ENCODE results near the gene NR2F6. TPM values are rescaled to one million over a fixed set of nuclear protein-coding genes. Genes with fewer than 3 reads are reported as not detected.

The NR2F6 gene
- total RNA-seq, 8 experiments from 2014 or later = 16.7 to 27.0 (median 19.5) TPM

- Histone ChIP-seq H3K27ac (no peak overlapping the region), H3K4me3 (no peak overlapping the region), H3K4me1 (replicated peaks in 1 of 2) (no peaks in the 10 kb centered on the region)
- peak in 7 of 8 experiments; percentile 40 to 100 (median 98) for ATAC-seq (replicated peaks in 6 of 8)
- 0 to 43% (median 17%) methylated on average over 1 to 14 of the region's 15 CpGs; no CpG with 5 or more reads in 1 of the 10 experiments for WGBS, 10 experiments
- in situ Hi-C loops (cut with MboI; ENCODE audit: low pct_unique_long_range_greater_than_20kb in 2 of 9, low sequenced_read_pairs in 9 of 9, unreplicated experiment in 9 of 9) = no loop called here
Observed at GRCh38 chr19:17260842-17261325, 15.2 kb upstream of the NR2F6 start.

GRCh38 chr19:17259934-17260333 is 14.2 kb upstream of the NR2F6 start:
- in situ Hi-C loops (cut with MboI; ENCODE audit: low pct_unique_long_range_greater_than_20kb in 2 of 9, low sequenced_read_pairs in 9 of 9, unreplicated experiment in 9 of 9) = no loop called here
- no peak overlapping the region for H3K27ac ChIP-seq
- WGBS, 10 experiments = 20 to 56% methylated on average over 1 of the region's 1 CpG; no CpG with 5 or more reads in 8 of the 10 experiments
- H3K4me1 ChIP-seq (replicated peaks in 1 of 2) = no peaks in the 10 kb centered on the region
- ATAC-seq (replicated peaks in 6 of 8) = no peak
- H3K4me3 ChIP-seq = no peak overlapping the region

GRCh38 chr19:17259118-17259780 is 13.5 kb upstream of the NR2F6 start:
- WGBS, 10 experiments = 43 to 90% (median 83%) methylated on average over 2 to 4 of the region's 9 CpGs; no CpG with 5 or more reads in 2 of the 10 experiments
- no peak for ATAC-seq (replicated peaks in 6 of 8)
- in situ Hi-C loops (cut with MboI; ENCODE audit: low pct_unique_long_range_greater_than_20kb in 2 of 9, low sequenced_read_pairs in 9 of 9, unreplicated experiment in 9 of 9) = no loop called here
- H3K27ac ChIP-seq = no peak overlapping the region
- no peaks in the 10 kb centered on the region for H3K4me1 ChIP-seq (replicated peaks in 1 of 2)
- H3K4me3 ChIP-seq = no peak overlapping the region

GRCh38 chr19:17256130-17256529 is 10.4 kb upstream of the NR2F6 start:
- H3K4me3 ChIP-seq = no peak overlapping the region
- no peak for ATAC-seq (replicated peaks in 6 of 8)
- in situ Hi-C loops (cut with MboI; ENCODE audit: low pct_unique_long_range_greater_than_20kb in 2 of 9, low sequenced_read_pairs in 9 of 9, unreplicated experiment in 9 of 9) = no loop called here
- no peak overlapping the region for H3K27ac ChIP-seq
- 0 to 83% (median 55%) methylated on average over 1 to 2 of the region's 3 CpGs; no CpG with 5 or more reads in 4 of the 10 experiments for WGBS, 10 experiments
- H3K4me1 ChIP-seq (replicated peaks in 1 of 2) = no peaks in the 10 kb centered on the region

- ATAC-seq (replicated peaks in 6 of 8) = no peak
- Histone ChIP-seq H3K4me3 (no peak overlapping the region), H3K4me1 (replicated peaks in 1 of 2) (no peaks in the 10 kb centered on the region), H3K27ac (no peak overlapping the region)
- WGBS, 10 experiments = 20 to 100% (median 83%) methylated on average over 1 to 5 of the region's 18 CpGs; no CpG with 5 or more reads in 3 of the 10 experiments
- in situ Hi-C loops (cut with MboI; ENCODE audit: low pct_unique_long_range_greater_than_20kb in 2 of 9, low sequenced_read_pairs in 9 of 9, unreplicated experiment in 9 of 9) = no loop called here
Observed at GRCh38 chr19:17255150-17255621, 9.5 kb upstream of the NR2F6 start.

GRCh38 chr19:17254636-17255035 is 8.9 kb upstream of the NR2F6 start:
- in situ Hi-C loops (cut with MboI; ENCODE audit: low pct_unique_long_range_greater_than_20kb in 2 of 9, low sequenced_read_pairs in 9 of 9, unreplicated experiment in 9 of 9) = no loop called here
- Histone ChIP-seq H3K4me3 (no peak overlapping the region), H3K4me1 (replicated peaks in 1 of 2) (no peaks in the 10 kb centered on the region), H3K27ac (no peak overlapping the region)
- WGBS, 10 experiments = 40 to 97% (median 87%) methylated on average over 2 to 9 of the region's 10 CpGs; no CpG with 5 or more reads in 1 of the 10 experiments
- no peak for ATAC-seq (replicated peaks in 6 of 8)

GRCh38 chr19:17249887-17250548 is 4.3 kb upstream of the NR2F6 start:
- in situ Hi-C loops (cut with MboI; ENCODE audit: low pct_unique_long_range_greater_than_20kb in 2 of 9, low sequenced_read_pairs in 9 of 9, unreplicated experiment in 9 of 9) = no loop called here
- no peak for ATAC-seq (replicated peaks in 6 of 8)
- WGBS, 10 experiments = 88 to 100% (median 98%) methylated on average over 2 to 11 of the region's 15 CpGs; no CpG with 5 or more reads in 4 of the 10 experiments
- Histone ChIP-seq H3K4me1 (replicated peaks in 1 of 2) (peaks cover 19 to 22% of the 10 kb centered on the region in 2 donors), H3K27ac (no peak overlapping the region), H3K4me3 (no peak overlapping the region)

- ATAC-seq (replicated peaks in 6 of 8) = peak in 1 of 8 experiments; percentile 7
- WGBS, 10 experiments = 80 to 84% methylated on average over 2 to 7 of the region's 21 CpGs; no CpG with 5 or more reads in 8 of the 10 experiments
- Histone ChIP-seq H3K4me3 (no peak overlapping the region), H3K4me1 (replicated peaks in 1 of 2) (peaks cover 23 to 24% of the 10 kb centered on the region in 2 donors), H3K27ac (peak overlapping the region in 1 of 2 donors; percentile 84)
- in situ Hi-C loops (cut with MboI; ENCODE audit: low pct_unique_long_range_greater_than_20kb in 2 of 9, low sequenced_read_pairs in 9 of 9, unreplicated experiment in 9 of 9) = no loop called here
Observed at GRCh38 chr19:17248011-17248776, 2.5 kb upstream of the NR2F6 start.

GRCh38 chr19:17246681-17247425 is 1.1 kb upstream of the NR2F6 start:
- ATAC-seq (replicated peaks in 6 of 8) = peak in 3 of 8 experiments; percentile 41 to 53 (median 49)
- in situ Hi-C loops (cut with MboI; ENCODE audit: low pct_unique_long_range_greater_than_20kb in 2 of 9, low sequenced_read_pairs in 9 of 9, unreplicated experiment in 9 of 9) = no loop called here
- H3K4me3 ChIP-seq = peak overlapping the region; percentile 57 to 89 (median 61)
- H3K4me1 ChIP-seq (replicated peaks in 1 of 2) = peaks cover 23 to 32% of the 10 kb centered on the region in 2 donors
- H3K27ac ChIP-seq = peak overlapping the region; percentile 80 to 84
- WGBS, 10 experiments = 0 to 28% (median 7%) methylated on average over 1 to 9 of the region's 21 CpGs; no CpG with 5 or more reads in 3 of the 10 experiments

- Histone ChIP-seq H3K27ac (peak overlapping the region; percentile 80 to 86), H3K4me1 (replicated peaks in 1 of 2) (peaks cover 32 to 38% of the 10 kb centered on the region in 2 donors), H3K4me3 (peak overlapping the region; percentile 57 to 89 (median 61))
- peak in 1 of 8 experiments; percentile 1 for ATAC-seq (replicated peaks in 6 of 8)
- in situ Hi-C loops (cut with MboI; ENCODE audit: low pct_unique_long_range_greater_than_20kb in 2 of 9, low sequenced_read_pairs in 9 of 9, unreplicated experiment in 9 of 9) = no loop called here
- WGBS, 10 experiments = 0% methylated on average over 1 to 6 of the region's 100 CpGs; no CpG with 5 or more reads in 7 of the 10 experiments
Observed at GRCh38 chr19:17244618-17245534, 843 bp downstream of the NR2F6 start.

GRCh38 chr19:17243830-17244617 is 1.7 kb downstream of the NR2F6 start:
- in situ Hi-C loops (cut with MboI; ENCODE audit: low pct_unique_long_range_greater_than_20kb in 2 of 9, low sequenced_read_pairs in 9 of 9, unreplicated experiment in 9 of 9) = no loop called here
- Histone ChIP-seq H3K27ac (peak overlapping the region; percentile 20 to 86), H3K4me1 (replicated peaks in 1 of 2) (peaks cover 33 to 38% of the 10 kb centered on the region in 2 donors), H3K4me3 (peak overlapping the region; percentile 57 to 89 (median 61))
- WGBS, 10 experiments = 0% methylated on average over 1 to 9 of the region's 52 CpGs; no CpG with 5 or more reads in 7 of the 10 experiments
- ATAC-seq (replicated peaks in 6 of 8) = peak in 5 of 8 experiments; percentile 4 to 29 (median 19)
